Upper lobe of left lung (tissue), 4 donors: Measurements from ENCODE around the gene S100A5.
"Not testable (repeated sequence)": the region's sequence is repeated elsewhere in the genome, so short reads cannot be mapped to it uniquely, and the experiment has no call there.

ENCODE experiments used
- POLR2AphosphoS5 ChIP-seq, 2 donors: sonication (generic); formaldehyde crosslinking; IDR thresholded peaks; one replicate each; pipeline ENCODE4 v1.5.1; 2017; ENCODE audit warnings: antibody characterized with exemption in 2 of 2
- TF ChIP-seq, protein P1 (sequence below), 6 experiments: fragments of 450-650 bp in 4 of 6; fragments of 200-600 bp in 2 of 6; sonication (generic) in 2 of 6; IDR thresholded peaks; one replicate each; pipeline ENCODE4 v1.5.1; 2016 to 2019; ENCODE audit warnings: antibody characterized with exemption in 6 of 6

DNA sequence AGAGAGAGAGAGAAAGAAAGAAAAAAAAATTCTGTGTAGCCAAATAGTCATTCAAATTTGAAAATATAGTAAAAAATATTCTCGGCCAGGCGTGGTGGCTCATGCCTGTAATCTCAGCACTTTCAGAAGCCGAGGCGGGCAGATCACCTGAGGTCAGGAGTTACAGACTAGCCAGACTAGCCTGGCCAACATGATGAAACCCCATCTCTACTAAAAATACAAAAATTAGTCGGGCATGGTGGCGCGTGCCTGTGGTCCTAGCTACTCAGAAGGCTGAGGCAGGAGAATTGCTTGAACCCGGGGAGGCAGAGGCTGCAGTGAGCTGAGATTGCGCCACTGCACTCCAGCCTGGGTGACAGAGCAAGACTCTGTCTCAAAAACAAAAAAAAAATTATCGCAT, 47.3 kb upstream of the S100A5 start:
- TF ChIP-seq POLR2AphosphoS5 (IDR thresholded peaks at IDR 0.05), result not testable (repeated sequence)
- TF ChIP-seq, protein P1, sequence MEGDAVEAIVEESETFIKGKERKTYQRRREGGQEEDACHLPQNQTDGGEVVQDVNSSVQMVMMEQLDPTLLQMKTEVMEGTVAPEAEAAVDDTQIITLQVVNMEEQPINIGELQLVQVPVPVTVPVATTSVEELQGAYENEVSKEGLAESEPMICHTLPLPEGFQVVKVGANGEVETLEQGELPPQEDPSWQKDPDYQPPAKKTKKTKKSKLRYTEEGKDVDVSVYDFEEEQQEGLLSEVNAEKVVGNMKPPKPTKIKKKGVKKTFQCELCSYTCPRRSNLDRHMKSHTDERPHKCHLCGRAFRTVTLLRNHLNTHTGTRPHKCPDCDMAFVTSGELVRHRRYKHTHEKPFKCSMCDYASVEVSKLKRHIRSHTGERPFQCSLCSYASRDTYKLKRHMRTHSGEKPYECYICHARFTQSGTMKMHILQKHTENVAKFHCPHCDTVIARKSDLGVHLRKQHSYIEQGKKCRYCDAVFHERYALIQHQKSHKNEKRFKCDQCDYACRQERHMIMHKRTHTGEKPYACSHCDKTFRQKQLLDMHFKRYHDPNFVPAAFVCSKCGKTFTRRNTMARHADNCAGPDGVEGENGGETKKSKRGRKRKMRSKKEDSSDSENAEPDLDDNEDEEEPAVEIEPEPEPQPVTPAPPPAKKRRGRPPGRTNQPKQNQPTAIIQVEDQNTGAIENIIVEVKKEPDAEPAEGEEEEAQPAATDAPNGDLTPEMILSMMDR (IDR thresholded peaks at IDR 0.05), result not testable (repeated sequence)
